ENCODE data around the gene CCDC83.

DNA sequence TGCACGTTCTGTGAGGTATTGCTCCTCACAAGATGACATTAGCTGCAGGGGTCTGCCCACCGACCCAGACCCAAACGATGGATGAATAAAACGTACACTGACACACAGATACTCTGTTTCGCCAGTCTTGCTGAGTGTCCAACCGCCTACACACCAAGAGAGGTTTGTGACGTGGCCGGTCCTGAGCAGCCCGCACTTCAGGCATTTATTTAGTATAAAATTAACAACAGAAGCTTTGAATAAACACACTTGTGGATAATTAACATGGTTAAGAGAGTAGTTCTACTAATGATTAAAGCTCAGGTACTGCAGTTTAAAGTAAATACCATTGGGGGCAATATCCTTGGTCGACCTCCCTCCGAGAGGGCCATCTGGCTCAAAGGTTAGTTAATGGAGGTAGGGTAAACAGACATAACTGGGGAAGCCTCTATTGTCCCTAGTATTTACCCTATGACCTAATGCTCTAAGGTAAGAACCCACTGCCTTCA is 75.7 kb downstream of the CCDC83 start:
- TF ChIP-seq, protein P1, sequence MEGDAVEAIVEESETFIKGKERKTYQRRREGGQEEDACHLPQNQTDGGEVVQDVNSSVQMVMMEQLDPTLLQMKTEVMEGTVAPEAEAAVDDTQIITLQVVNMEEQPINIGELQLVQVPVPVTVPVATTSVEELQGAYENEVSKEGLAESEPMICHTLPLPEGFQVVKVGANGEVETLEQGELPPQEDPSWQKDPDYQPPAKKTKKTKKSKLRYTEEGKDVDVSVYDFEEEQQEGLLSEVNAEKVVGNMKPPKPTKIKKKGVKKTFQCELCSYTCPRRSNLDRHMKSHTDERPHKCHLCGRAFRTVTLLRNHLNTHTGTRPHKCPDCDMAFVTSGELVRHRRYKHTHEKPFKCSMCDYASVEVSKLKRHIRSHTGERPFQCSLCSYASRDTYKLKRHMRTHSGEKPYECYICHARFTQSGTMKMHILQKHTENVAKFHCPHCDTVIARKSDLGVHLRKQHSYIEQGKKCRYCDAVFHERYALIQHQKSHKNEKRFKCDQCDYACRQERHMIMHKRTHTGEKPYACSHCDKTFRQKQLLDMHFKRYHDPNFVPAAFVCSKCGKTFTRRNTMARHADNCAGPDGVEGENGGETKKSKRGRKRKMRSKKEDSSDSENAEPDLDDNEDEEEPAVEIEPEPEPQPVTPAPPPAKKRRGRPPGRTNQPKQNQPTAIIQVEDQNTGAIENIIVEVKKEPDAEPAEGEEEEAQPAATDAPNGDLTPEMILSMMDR (IDR thresholded peaks at IDR 0.05; ENCODE audit: extremely low read depth in 1 of 2, insufficient read depth in 1 of 2, low read depth in 1 of 2, low read length in 2 of 2) = no peak
- no peak for TF ChIP-seq POLR2AphosphoS5 (IDR thresholded peaks at IDR 0.05; ENCODE audit: insufficient read depth, low read depth, low read length)
- TF ChIP-seq FOS (IDR thresholded peaks at IDR 0.05; ENCODE audit: borderline replicate concordance, insufficient read depth, low read length) = no peak
- no peak for TF ChIP-seq POLR2A (IDR thresholded peaks at IDR 0.05; ENCODE audit: low read depth, low read length)
- no peak for TF ChIP-seq EZH2 (IDR thresholded peaks at IDR 0.05; ENCODE audit: borderline replicate concordance, low read depth, low read length, severe bottlenecking)
- TF ChIP-seq, protein P2, sequence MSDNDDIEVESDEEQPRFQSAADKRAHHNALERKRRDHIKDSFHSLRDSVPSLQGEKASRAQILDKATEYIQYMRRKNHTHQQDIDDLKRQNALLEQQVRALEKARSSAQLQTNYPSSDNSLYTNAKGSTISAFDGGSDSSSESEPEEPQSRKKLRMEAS (IDR thresholded peaks at IDR 0.05; ENCODE audit: insufficient read depth, insufficient read length) = no peak
- TF ChIP-seq GATA2 (IDR thresholded peaks at IDR 0.05; ENCODE audit: insufficient read depth, insufficient read length, low read depth, low read length) = no peak

Data from endothelial cell of umbilical vein (primary cell).